Stimulated activated CD4-positive, alpha-beta T cell treated with anti-CD3 and anti-CD28 coated beads, Interleukin-4, amount 100 ng/mL, for 1 hour (primary cell): ENCODE data around the gene MYO7B.
A peak's percentile ranks its signal among the peaks of the same experiment; 100 is the strongest.
"Not testable (repeated sequence)": the region's sequence is repeated elsewhere in the genome, so short reads cannot be mapped to it uniquely, and the experiment has no call there.

Experiments
- DNase-seq: peaks from one replicate; pipeline ENCODE4 v3.0.0-alpha.2; 2020

Gene MYO7B

DNA sequence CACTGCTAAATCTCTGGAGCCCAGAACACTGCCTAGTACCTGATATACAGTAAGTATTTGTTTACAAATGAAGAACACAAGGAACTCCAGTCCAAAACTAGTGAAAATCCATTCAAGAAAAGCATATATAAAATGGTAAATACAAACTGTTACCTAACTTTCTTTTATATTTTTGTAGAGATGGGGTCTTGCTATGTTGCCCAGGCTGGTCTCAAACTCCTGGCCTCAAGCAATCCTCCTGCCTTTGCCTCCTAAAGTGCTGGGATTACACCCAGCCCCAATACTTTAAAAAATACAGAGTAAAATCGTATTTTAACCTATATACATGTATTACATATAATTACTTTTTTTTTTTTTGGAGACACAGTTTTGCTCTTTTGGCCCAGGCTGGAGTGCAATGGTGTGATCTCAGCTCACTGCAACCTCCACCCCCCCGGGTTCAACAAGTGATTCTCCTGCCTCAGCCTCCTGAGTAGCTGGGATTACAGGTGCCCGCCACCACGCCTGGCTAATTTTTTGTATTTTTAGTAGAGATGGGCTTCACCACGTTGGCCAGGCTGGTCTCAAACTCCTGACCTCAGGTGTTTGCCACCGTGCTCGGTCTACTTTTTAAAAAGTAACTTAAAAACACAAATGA lies 11.2 kb upstream of the MYO7B start:
- DNase-seq, result not testable (repeated sequence)

DNA sequence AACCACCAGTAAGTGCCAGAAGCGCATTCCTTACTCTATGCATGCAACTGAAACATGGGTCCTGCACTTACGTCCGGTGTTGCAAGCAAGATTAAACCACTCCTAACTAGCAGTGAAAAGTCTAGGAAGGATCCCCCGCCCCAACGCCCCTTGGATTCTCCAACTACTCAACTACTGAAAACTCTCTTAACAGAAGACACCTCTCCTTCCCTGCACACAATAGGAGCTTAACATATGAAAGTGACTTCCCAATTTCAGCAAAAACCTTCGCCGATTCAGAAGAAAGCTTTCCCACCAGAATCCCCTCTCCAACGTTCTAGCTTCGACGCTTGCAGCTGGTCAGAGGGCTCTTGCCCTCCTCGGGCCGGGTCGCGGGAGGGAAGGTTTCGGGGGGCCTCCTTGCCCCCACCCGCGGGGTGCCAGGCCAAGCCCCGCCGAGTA lies 9.8 kb upstream of the MYO7B start:
- DNase-seq, result no peak

DNA sequence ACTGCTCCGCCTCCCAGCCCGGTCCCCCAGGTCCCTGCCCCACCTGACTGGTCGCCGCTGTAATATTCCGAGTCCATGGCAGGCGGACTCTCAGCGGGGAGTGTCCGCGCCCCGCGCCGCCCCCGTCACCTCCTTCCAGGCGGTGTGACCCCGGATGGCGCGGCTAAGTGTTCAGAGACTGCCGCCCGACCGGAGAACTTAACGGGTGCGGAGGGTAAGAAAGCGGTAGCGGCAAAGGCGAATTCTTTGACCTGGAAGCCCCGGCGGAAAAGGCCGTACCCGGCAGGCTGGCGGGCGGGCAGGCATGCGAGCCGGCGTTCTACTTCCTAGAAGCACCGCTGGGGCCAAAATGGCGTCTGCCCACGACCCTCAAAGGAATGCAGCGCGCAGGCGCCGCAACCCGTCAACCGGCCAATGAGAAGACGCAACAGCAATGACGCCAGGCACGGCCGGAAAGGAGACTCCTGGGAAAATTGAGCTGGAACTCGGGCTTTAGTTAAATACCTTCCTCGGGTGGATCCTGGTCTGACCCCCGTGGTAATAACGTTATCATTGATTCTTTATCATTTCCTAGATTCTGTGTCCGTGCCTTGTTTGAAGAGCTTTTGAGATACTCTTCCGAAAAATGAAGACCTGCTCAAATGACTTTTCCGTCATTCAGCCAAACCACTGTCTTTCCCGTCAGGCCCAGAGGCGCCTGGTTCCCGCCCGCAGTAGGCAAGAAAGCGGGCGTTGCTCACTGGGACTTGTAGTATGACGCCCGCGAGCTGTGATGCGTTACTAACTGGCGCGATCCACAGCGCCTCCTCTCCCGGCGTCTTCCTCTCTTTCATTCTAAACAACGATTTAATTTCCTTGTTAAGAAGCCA lies 9.1 kb upstream of the MYO7B start, which contains the start of gene IWS1:
Gene IWS1 (minus strand): TSS at position 358 of the 869 bp plus-strand sequence. CDS start 281 bp downstream, at position 77.
- DNase-seq, result peak; percentile 89

DNA sequence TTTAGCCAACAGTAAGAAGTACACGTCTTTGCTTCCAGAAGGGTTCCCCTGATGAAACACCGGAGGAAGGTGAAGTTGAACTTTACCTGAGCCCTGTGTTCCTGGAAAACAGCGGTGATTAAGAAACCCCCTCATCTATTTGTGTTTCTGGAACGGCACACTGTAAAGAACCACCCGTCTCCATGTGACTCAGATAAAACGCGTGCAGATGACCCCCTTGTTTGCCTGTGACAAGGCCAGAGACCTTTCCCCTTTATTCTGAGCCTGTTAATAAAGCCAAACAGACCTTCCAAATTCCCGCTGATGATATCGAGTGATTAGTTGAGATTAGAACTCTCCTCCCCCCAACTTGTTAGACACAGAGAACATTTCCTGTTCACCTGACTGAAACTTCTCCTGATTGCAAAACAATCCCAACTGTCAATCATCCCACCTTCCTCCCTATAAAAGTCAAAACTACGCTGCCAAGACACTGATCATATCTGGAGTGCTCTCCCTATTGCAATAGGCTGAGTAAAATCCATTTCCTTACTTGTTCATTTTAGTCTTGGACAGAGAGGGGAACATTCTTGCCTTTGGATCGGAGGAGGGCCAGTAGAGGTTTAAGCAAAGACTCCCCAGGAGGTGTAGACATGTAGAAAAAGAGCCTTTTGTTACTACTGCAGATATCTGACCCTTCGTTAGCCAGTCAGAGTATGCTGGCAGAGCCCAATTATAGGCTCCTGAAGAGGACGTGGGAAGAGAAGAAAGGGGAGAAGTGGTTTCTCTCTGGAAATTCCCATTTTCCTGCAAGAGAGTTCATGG lies 8.3 kb upstream of the MYO7B start:
- DNase-seq, result no peak

DNA sequence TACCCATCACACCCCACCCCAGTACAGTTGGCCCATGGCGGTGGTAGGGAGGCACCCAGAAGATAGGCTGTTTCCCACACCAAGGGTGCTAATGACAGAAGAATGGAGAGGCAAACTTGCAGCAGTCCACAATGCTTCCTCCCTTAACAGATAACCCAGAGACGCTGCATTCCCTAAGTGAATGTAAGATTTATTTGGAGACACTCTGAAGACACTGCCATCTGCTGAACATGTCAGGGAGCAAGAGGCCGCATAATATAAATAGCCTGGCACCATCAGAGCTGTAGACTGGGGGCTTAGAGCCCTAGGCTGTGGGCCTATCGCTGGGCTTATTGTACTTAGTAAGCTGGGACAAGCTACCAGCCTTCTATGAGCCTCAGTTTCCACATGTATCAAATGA lies 7.0 kb upstream of the MYO7B start:
- DNase-seq, result no peak

DNA sequence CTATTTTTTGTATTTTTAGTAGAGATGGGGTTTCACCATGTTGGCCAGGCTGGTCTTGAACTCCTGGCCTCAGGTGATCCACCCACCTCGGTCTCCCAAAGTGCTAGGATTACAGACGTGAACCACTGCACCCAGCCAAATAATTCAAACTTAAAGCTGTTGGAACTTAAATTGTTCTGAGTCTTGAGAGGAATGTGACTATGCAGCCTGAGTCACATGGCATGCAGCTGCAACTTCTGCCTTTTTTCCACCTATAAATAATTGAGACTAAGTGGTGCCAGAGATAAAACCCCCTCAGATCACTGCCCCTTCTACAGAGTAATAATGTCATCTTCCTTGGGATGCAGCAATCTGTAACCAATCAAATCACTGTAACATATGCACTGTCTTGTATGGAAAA lies 6.1 kb upstream of the MYO7B start:
- not testable (repeated sequence) for DNase-seq

DNA sequence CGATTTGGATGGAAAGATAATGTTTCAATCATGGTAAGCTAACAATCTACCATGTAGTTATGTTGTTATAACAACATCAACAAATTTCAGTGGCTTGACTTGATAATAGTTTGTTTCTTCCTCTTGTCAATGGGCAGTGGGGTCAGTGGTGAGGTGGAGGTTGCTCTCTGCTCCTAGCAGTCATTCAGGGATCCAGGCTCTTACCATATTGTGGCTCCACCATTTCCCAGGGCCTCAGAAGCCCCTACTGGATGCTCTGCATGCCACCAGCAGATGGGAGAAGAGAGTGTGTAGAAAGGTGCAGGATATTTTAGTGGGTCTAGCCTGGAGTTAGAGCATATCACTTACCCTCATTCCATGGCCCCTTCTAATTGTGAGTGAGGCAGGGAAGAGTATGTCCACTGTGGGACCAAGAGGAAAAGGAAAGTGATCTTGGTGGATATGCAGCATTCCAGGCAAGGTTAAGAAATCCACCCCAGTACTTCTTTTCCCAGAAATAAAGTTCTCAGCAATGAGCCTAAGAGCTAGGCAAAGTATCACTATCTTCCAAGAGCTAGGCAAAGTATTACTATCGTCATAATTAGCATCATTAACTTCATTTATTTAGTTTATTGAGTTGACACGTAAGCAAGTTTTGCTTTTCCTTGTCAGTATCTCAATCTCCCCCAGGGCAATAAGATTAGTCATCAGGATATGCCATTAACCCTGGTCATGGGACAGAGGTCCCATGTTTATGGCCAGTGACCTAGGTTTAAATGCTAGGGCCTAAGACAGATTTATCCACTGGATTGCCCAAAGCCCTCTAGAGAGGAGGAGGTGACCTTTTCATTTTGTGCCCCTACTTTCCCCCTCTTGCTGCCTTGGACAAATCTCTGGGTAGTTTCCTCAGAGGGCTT lies 5.0 kb upstream of the MYO7B start:
- DNase-seq, result no peak

DNA sequence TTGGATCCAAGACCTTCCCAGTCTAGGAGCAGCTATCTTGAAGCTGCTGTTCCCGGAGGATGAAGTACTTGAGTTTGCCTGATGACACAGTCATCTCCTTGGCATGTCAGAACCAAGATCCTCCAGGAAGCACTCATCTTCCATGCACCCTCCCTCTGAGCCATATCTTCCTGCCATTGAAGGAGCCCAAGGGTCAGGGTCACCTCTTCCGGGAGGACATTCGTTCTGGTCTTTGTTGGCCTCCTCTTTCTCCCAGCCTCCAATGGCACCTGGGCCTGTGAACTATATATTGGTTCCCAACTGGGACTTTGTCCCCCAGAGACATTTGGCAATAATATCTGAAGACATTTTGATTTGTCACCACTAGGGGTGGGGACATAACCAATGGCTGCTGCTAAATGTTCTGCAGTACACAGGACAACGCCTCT lies 4.2 kb upstream of the MYO7B start:
- DNase-seq, result no peak

DNA sequence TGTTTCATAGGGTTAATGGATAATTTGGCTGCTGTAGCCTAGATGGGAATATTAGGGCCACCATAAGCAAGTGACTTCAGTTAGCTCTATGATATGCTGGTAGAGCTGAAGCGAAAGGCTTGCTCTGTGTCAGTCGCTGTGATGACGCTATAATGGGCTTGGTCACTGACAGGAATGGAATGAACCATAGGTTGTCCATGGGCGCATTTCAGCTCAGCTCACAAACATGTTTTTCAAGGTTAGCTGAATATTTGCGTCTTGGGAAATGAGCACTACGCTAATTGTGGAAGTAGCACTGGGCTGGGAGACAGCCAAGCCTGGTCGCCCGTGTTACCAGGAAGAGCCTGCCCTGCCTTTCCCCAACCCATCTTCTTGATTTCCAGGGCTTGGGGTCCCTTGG lies 3.2 kb upstream of the MYO7B start:
- no peak for DNase-seq

DNA sequence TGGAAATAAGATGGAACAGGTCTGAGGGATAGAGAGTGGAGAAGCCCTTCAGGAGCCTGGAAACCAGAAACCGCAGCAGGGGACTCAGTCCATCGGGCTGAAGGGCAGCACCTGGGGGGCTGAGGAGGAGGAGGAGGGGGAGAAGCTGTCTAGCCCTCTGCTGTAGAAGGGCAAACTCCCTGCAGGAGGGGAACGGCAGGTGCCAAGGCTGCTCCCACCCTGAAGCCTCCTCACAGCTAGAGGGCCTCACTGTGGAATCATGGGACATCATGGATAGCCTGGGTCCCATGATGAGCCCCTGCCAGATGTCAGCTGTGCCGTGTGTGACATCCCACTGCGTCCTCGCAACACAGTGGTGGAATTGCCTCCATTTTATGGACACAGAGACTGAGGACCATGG lies 435 bp downstream of the MYO7B start:
- DNase-seq, result no peak

DNA sequence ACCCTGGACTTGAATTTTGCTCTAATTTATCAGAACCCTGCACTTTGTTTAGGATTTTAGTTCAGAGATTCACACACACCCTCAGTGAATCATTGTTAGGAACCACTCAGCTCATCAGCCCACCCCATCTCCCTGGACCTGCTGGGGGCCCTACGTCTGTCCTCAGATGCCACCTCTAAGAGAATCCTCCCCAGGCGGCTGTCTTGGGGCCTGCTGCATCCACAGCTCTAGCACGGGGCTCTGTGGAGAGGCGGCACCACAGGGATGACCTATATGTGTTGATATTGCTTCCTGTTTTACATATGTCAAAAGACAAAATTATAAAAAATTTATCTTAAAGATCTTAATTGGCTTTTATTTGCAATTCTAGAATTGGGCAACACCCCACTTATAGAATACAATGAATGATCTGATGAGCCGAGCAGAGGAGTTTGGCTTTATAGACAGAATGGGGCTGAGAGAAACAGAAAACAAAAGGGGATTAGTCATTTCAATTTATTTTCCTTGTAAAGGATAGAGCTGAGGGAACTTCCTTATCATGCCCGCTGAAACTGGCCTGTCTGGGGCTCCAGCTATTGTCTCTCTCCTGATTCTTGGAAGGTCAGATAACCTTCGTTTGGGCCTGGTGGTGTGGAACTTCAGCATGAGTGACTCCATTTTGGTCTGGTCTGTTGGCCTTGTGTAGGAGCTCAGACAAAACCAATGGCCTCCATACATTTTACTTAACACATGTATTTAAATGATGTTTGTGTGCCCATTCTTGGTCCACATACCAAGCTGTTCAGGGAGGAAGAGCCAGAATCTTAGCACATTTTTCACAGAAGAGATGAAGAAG lies 1.4 kb downstream of the MYO7B start:
- no peak for DNase-seq

DNA sequence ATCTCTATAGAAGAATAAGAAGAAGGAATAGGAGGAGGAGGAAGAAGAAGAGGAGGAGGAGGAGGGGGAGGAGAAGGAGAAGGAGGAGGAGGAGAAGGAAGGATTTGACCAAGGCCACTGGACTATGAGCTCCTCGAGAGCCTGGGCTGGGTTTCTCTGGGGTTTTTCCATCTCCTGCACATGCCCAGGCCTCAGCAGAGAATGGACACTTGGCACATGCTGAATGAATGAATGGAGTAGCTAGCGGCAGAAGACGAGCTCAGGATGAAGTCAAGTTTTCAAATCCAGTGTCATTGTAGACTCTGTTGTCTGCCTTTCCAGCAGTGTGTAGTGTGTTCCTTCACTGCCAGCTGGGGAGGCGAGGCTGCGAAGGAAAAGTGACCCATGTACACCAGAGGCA lies 2.2 kb downstream of the MYO7B start:
- DNase-seq, result no peak

DNA sequence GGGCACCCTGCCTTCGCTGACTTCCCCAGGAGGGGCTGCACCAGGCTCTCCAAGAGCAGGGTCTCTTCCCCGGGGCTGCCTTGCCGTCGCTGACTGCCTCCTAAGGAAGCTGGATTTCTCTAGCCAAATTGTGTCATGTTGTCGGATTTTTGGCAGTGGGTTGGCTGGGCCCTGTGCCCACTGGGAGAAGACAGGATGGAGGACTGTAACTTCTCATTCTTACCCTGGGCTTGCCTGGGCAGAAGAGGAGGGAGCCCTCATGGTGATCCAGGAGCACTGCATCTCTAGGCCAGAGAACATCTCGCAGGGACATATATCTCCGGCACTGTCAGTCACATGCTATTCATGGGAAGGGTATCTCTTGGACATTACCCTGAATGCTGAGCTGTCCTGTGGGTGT lies 6.3 kb downstream of the MYO7B start:
- no peak for DNase-seq

DNA sequence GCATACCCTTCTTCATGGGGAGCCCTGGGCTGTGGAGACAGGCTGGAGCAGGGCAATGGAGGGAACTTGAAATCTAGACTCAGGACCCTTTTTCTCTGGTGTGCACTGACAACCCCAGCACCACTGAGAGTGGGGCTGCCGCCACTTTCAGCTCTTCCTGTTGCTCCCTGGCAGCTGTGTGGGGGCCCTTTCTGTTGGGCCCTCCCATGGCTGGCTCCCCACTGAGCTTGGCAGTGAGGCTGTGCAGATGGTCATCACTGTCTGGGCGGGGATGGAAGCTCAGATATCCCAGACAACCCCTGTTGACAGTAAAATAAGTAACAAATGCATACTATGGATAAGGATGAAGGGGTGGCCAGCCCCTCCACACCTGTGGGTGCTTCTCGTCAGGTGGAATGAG lies 6.7 kb downstream of the MYO7B start:
- no peak for DNase-seq

DNA sequence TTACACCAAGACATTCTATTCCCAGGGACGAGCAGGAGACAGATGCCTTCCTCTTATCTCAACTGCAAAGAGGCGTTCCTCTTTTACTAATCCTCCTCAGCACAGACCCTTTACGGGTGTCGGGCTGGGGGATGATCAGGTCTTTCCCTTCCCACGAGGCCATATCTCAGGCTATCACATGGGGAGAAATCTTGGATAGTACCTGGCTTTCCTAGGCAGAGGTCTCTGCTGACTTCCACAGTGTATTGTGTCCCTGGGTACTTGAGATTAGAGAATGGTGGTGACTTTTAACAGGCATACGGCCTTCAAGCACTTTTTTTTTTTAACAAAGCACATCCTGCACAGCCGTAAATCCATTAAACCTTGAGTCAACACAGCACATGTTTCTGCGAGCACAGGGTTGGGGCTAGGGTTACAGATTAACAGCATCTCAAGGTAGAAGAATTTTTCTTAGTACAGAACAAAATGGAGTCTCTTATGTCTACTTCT lies 7.6 kb downstream of the MYO7B start:
- DNase-seq, result not testable (repeated sequence)

DNA sequence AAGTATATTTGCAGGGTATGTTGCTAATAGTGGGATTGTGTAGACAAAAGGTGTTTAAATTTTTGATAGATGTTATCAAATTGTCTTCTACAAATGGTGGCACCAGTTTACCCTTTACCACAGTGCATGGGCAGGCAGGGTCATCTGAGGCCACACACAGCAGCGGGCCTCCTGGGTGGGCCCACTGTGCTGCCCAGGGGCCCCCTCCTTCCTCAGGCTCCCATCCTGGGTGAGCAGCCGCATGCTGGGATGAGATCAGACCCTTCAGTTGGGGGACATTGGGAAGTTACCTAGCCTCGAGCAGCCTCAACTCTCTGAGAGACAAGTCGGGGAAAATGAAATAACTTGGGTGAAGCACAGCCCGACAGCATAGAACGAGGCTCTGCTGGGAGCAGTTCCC lies 9.7 kb downstream of the MYO7B start:
- DNase-seq, result no peak

DNA sequence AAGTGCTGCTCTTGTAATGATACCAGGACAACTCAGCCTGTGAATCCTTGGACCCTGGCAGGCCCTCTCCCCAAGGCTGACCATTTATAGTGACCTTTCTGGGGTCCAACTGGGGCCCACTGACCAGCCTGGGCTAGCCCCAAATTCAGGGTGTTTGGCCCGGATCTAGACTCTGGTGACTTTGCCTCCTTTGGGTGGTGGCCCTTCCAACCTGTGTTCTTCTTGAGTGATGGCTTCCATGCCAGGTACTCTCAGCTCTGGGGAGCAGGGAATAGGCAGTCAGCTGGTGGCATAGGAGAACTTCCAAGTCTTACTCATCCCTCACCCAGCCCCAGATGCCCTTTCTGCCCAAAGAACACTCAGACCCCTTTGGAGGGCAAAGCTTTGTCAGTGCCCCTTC lies 10.3 kb downstream of the MYO7B start:
- no peak for DNase-seq

DNA sequence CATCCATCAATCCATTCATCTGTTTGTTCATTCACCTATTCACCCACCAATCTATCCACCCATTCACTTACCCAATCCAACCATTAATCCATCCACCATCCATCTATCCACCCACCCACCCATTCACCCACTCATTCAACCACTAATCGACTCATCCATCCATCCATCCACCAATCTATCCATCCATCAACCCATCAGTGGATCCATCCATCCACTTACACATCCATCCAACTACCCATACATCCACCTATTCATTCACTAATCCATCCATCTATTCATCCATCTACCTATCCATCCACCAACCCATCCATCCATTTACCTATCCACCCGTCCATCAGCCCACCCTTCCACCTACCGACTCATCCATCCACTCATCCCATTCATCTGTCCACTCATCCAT lies 11.3 kb downstream of the MYO7B start:
- DNase-seq, result no peak

DNA sequence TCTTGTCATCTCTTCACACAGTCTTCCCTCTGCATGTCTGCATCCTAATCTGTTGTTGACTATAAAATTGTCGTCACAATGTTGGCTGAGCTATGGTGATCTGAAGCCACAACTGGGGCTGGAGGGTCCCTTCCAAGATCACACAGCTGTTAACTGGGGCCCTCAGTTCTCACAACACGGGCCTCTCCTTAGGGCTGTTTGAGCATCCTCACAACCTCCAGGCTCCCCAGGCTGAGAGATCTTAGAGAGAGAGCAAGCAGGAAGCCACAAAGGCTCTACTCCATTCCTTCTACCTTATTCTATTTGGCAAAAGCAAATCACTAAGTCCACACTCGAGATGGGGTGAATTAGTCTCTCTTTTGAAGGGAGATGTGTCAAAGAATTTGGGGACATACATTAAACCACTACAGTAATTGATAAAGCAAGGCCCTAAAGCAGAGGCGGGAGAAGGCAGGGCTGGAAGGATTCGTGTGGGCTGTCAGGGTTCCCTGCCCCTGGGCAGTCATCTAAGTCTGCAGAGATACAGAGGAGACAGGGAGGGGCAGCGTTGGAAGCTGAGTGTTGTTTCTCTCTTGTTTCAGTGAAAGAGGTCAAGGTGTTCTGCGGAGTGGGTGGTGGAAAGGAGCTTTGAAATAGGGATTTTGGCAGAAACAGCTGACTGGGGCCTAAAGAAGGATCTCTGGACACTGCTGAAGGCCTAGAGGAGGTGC lies 15.9 kb downstream of the MYO7B start:
- DNase-seq, result no peak

DNA sequence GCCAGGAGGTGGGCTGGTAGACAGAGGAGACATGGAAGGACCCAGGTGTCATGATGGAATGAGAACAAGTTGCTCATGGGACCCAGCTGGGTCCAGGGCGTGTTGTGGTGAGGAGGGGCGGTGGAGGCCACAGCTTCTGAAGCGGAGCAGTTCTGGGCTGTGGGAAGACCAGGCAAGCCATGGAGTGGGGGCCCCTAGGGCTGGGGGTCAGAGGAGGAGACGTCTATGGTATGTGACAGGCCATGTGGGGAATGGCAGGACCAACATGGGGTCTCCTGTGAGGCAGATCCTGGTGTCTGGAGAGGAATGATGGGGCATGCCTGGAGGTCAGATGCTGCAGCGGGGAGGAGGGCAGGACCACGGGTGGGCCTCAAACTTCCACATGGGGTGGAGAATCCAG lies 16.9 kb downstream of the MYO7B start:
- no peak for DNase-seq

DNA sequence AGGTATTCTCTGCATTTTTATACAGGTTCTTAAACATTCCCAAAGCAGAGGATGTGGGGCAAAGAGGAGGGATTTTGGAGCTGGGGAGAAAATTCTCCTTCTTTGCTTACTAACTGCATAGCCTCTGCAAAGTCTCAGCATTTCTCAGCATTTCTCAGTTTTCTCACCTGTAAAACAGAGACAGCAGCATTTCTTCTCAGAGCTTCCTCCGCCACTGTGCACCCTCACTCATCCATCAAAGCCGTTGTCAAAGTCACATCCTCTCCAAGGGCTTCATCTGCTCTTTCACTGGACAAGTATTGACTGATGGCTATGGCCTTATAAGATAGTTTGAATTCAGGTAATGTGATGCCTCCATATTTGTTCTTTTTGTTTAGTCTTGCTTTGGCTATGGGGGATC lies 17.4 kb downstream of the MYO7B start:
- DNase-seq, result no peak
